Measurements from ENCODE around the gene NUDT14. TPM values are rescaled to one million over a fixed set of nuclear protein-coding genes. Genes with fewer than 3 reads are reported as not detected.

The NUDT14 gene
- polyA plus RNA-seq, 1 donor from 2014 or later, result 55.0 TPM

DNA sequence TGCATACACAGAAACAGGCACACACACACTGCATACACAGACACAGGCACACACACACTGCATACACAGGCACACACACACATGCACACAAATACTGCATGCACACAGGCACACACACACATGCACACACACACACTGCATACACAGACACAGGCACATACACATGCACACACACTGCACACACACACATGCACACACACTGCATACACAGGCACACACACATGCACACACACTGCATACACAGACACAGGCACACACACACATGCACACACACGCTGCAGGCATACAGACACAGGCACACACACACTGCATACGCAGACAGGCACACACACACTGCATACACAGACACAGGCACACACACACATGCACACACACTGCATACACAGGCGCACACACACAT lies 34.5 kb upstream of the NUDT14 start:
- Histone ChIP-seq H3K27ac (ENCODE audit: low read length) (no peak overlapping the region), H4K20me1 (ENCODE audit: insufficient read depth) (no peaks in the 10 kb centered on the region), H2AFZ (ENCODE audit: low read depth, low read length) (no peak overlapping the region), H3K27me3 (ENCODE audit: insufficient read depth, low read depth, low read length) (no peaks in the 10 kb centered on the region), H3K36me3 (ENCODE audit: insufficient read depth, low read length) (no peaks in the 10 kb centered on the region), H3K9me3 (ENCODE audit: low read length) (no peaks in the 10 kb centered on the region), H3K4me3 (ENCODE audit: low read length) (no peak overlapping the region), H3K9me2 (ENCODE audit: insufficient read depth, low read length) (no peaks in the 10 kb centered on the region), H3K79me2 (replicated peaks; ENCODE audit: insufficient read depth, low read length) (no peaks in the 10 kb centered on the region), H3F3A (ENCODE audit: insufficient read depth, low read length, poor library complexity, severe bottlenecking) (no peaks in the 10 kb centered on the region), H3K9ac (ENCODE audit: low read length) (no peak overlapping the region), H3K4me2 (ENCODE audit: low read length) (no peak overlapping the region)
- TF ChIP-seq, protein P1, sequence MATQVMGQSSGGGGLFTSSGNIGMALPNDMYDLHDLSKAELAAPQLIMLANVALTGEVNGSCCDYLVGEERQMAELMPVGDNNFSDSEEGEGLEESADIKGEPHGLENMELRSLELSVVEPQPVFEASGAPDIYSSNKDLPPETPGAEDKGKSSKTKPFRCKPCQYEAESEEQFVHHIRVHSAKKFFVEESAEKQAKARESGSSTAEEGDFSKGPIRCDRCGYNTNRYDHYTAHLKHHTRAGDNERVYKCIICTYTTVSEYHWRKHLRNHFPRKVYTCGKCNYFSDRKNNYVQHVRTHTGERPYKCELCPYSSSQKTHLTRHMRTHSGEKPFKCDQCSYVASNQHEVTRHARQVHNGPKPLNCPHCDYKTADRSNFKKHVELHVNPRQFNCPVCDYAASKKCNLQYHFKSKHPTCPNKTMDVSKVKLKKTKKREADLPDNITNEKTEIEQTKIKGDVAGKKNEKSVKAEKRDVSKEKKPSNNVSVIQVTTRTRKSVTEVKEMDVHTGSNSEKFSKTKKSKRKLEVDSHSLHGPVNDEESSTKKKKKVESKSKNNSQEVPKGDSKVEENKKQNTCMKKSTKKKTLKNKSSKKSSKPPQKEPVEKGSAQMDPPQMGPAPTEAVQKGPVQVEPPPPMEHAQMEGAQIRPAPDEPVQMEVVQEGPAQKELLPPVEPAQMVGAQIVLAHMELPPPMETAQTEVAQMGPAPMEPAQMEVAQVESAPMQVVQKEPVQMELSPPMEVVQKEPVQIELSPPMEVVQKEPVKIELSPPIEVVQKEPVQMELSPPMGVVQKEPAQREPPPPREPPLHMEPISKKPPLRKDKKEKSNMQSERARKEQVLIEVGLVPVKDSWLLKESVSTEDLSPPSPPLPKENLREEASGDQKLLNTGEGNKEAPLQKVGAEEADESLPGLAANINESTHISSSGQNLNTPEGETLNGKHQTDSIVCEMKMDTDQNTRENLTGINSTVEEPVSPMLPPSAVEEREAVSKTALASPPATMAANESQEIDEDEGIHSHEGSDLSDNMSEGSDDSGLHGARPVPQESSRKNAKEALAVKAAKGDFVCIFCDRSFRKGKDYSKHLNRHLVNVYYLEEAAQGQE (IDR thresholded peaks at IDR 0.05; ENCODE audit: borderline replicate concordance), result no peak
- TF ChIP-seq EZH2 (IDR thresholded peaks at IDR 0.05; ENCODE audit: borderline replicate concordance, insufficient read depth, low read length, poor library complexity, severe bottlenecking) (no peak), EP300 (conservative IDR thresholded peaks at IDR 0.05; ENCODE audit: poor library complexity, severe bottlenecking) (no peak), MXI1 (conservative IDR thresholded peaks at IDR 0.05; ENCODE audit: poor library complexity, severe bottlenecking) (no peak), TAF1 (IDR thresholded peaks at IDR 0.05; ENCODE audit: low read depth) (no peak), SMC3 (conservative IDR thresholded peaks at IDR 0.05; ENCODE audit: poor library complexity) (no peak), POLR2AphosphoS5 (IDR thresholded peaks at IDR 0.05) (no peak), RAD21 (conservative IDR thresholded peaks at IDR 0.05) (no peak)
- TF ChIP-seq, protein P2, sequence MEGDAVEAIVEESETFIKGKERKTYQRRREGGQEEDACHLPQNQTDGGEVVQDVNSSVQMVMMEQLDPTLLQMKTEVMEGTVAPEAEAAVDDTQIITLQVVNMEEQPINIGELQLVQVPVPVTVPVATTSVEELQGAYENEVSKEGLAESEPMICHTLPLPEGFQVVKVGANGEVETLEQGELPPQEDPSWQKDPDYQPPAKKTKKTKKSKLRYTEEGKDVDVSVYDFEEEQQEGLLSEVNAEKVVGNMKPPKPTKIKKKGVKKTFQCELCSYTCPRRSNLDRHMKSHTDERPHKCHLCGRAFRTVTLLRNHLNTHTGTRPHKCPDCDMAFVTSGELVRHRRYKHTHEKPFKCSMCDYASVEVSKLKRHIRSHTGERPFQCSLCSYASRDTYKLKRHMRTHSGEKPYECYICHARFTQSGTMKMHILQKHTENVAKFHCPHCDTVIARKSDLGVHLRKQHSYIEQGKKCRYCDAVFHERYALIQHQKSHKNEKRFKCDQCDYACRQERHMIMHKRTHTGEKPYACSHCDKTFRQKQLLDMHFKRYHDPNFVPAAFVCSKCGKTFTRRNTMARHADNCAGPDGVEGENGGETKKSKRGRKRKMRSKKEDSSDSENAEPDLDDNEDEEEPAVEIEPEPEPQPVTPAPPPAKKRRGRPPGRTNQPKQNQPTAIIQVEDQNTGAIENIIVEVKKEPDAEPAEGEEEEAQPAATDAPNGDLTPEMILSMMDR (IDR thresholded peaks at IDR 0.05; ENCODE audit: poor library complexity, severe bottlenecking), result no peak

DNA sequence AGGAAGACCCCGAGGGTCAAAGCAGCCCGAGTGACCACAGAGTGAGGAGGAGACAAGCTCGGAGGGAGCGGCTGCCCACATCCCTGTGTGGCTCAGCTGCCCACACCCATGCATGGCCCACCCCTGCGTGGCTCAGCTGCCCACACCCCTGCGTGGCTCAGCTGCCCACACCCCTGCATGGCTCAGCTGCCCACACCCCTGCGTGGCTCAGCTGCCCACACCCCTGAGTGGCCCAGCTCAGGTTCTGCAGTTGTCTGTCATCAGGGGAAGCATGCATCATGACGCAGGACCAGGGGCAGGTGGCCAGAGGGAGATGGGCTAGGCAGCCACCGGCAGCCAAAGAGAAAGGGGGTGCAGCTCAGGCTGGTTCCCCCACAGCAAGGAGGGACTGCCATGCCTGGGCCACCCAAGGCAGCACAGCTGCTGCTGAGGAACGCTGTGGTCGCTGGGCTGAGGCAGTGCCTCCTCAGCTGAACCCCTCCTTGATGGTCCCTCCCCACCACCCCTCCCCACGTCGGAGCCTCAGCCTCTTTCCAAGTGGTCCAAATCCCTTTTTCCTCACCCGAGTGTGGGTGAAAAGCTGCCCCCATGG lies 33.3 kb upstream of the NUDT14 start:
- Histone ChIP-seq H3K9me3 (ENCODE audit: low read length) (no peaks in the 10 kb centered on the region), H4K20me1 (ENCODE audit: insufficient read depth) (no peaks in the 10 kb centered on the region), H3F3A (ENCODE audit: insufficient read depth, low read length, poor library complexity, severe bottlenecking) (no peaks in the 10 kb centered on the region), H3K4me2 (ENCODE audit: low read length) (no peak overlapping the region), H3K9me2 (ENCODE audit: insufficient read depth, low read length) (no peaks in the 10 kb centered on the region), H2AFZ (ENCODE audit: low read depth, low read length) (no peak overlapping the region), H3K9ac (ENCODE audit: low read length) (no peak overlapping the region), H3K36me3 (ENCODE audit: insufficient read depth, low read length) (no peaks in the 10 kb centered on the region), H3K27me3 (ENCODE audit: insufficient read depth, low read depth, low read length) (no peaks in the 10 kb centered on the region), H3K79me2 (replicated peaks; ENCODE audit: insufficient read depth, low read length) (no peaks in the 10 kb centered on the region), H3K4me3 (ENCODE audit: low read length) (no peak overlapping the region), H3K27ac (ENCODE audit: low read length) (no peak overlapping the region)
- TF ChIP-seq SMC3 (conservative IDR thresholded peaks at IDR 0.05; ENCODE audit: poor library complexity), result no peak
- TF ChIP-seq TAF1 (IDR thresholded peaks at IDR 0.05; ENCODE audit: low read depth), result no peak
- no peak for TF ChIP-seq RAD21 (conservative IDR thresholded peaks at IDR 0.05)
- TF ChIP-seq, protein P1 (IDR thresholded peaks at IDR 0.05; ENCODE audit: borderline replicate concordance), result no peak
- TF ChIP-seq EZH2 (IDR thresholded peaks at IDR 0.05; ENCODE audit: borderline replicate concordance, insufficient read depth, low read length, poor library complexity, severe bottlenecking), result no peak
- no peak for TF ChIP-seq MXI1 (conservative IDR thresholded peaks at IDR 0.05; ENCODE audit: poor library complexity, severe bottlenecking)
- TF ChIP-seq, protein P2 (IDR thresholded peaks at IDR 0.05; ENCODE audit: poor library complexity, severe bottlenecking), result no peak
- TF ChIP-seq POLR2AphosphoS5 (IDR thresholded peaks at IDR 0.05), result no peak
- no peak for TF ChIP-seq EP300 (conservative IDR thresholded peaks at IDR 0.05; ENCODE audit: poor library complexity, severe bottlenecking)

All from neural cell (in vitro differentiated cells).